Hepatocyte (in vitro differentiated cells): ENCODE measurements around the gene SHPK. TPM values are rescaled to one million over a fixed set of nuclear protein-coding genes. Genes with fewer than 3 reads are reported as not detected.

Source experiments
- DNase-seq: peaks from one replicate; pipeline ENCODE4 v3.0.0-alpha.2; 2016; ENCODE audit warnings: low spot score
- H2AFZ ChIP-seq: fragments of 200-600 bp; sonication (generic); 2 replicates; pipeline ENCODE4 v1.6.0; 2016; ENCODE audit warnings: antibody characterized with exemption, mild to moderate bottlenecking
- H3K27ac ChIP-seq: fragments of 200-600 bp; sonication (generic); 2 replicates; pipeline ENCODE4 v1.5.1; 2016; ENCODE audit warnings: mild to moderate bottlenecking
- H3K27me3 ChIP-seq: fragments of 200-600 bp; sonication (generic); 2 replicates; pipeline ENCODE4 v1.6.1; 2016
- H3K36me3 ChIP-seq: fragments of 200-600 bp; sonication (generic); replicated peaks from 2 replicates; pipeline ENCODE4 v1.5.1; 2016; ENCODE audit warnings: low read depth; ENCODE audit not compliant: insufficient read depth
- H3K4me1 ChIP-seq: fragments of 200-600 bp; sonication (generic); 2 replicates; pipeline ENCODE4 v1.5.1; 2016; ENCODE audit warnings: mild to moderate bottlenecking, moderate library complexity; ENCODE audit not compliant: insufficient read depth
- H3K4me2 ChIP-seq: fragments of 200-600 bp; sonication (generic); 2 replicates; pipeline ENCODE4 v1.6.0; 2016
- H3K4me3 ChIP-seq: fragments of 200-600 bp; sonication (generic); 2 replicates; pipeline ENCODE4 v1.5.1; 2016; ENCODE audit warnings: mild to moderate bottlenecking
- H3K79me2 ChIP-seq: fragments of 200-600 bp; sonication (generic); 2 replicates; pipeline ENCODE4 v1.6.0; 2017; ENCODE audit warnings: mild to moderate bottlenecking
- H3K9me2 ChIP-seq: fragments of 200-600 bp; sonication (generic); replicated peaks from 2 replicates; pipeline ENCODE4 v1.6.0; 2017; ENCODE audit warnings: mild to moderate bottlenecking; ENCODE audit not compliant: insufficient read depth
- H3K9me3 ChIP-seq: fragments of 200-600 bp; sonication (generic); 2 replicates; pipeline ENCODE4 v1.5.1; 2016; ENCODE audit warnings: low read depth, mild to moderate bottlenecking
- H4K20me1 ChIP-seq: fragments of 200-600 bp; sonication (generic); 2 replicates; pipeline ENCODE4 v1.6.0; 2016; ENCODE audit warnings: mild to moderate bottlenecking; ENCODE audit not compliant: insufficient read depth, poor library complexity, severe bottlenecking
- EZH2 ChIP-seq: fragments of 200-600 bp; sonication (generic); IDR thresholded peaks from 2 replicates; pipeline ENCODE4 v1.6.1; 2016; ENCODE audit warnings: antibody characterized with exemption, mild to moderate bottlenecking, borderline replicate concordance
- EZH2phosphoT487 ChIP-seq: fragments of 200-600 bp; sonication (generic); IDR thresholded peaks from one replicate; pipeline ENCODE4 v1.6.1; 2018; ENCODE audit warnings: antibody characterized with exemption, mild to moderate bottlenecking, low read depth, moderate library complexity; ENCODE audit not compliant: unreplicated experiment, severe bottlenecking
- WGBS: methylation state at CpG from one replicate; pipeline ENCODE4 v1.1.6; 2016; ENCODE audit warnings: low lambda C conversion rate; ENCODE audit errors: missing lambda C conversion rate; 5-methylcytosine and 5-hydroxymethylcytosine counted together
- polyA plus RNA-seq: library from polyadenylated mRNA; unstranded; fragments of >200 nt; fragmentation: Nextera tagmentation; extraction: Ambion mirVana; gene quantifications from 2 replicates; pipeline ENCODE4 v1.2.1, GENCODE V29; 2016
- total RNA-seq: library from RNA; depleted of rRNA; stranded (reverse); fragments of >200 nt; gene quantifications from 2 replicates; pipeline ENCODE4 v1.2.3, GENCODE V29; 2014
- TF ChIP-seq, protein P1 (sequence below): fragments of 200-600 bp; sonication (generic); IDR thresholded peaks from 2 replicates; pipeline ENCODE4 v1.5.1; 2016; ENCODE audit warnings: antibody characterized with exemption, mild to moderate bottlenecking; ENCODE audit not compliant: poor library complexity

Gene SHPK
- total and polyA plus RNA-seq, 2 experiments from 2014 or later: 9.1 to 14.1 TPM

DNA sequence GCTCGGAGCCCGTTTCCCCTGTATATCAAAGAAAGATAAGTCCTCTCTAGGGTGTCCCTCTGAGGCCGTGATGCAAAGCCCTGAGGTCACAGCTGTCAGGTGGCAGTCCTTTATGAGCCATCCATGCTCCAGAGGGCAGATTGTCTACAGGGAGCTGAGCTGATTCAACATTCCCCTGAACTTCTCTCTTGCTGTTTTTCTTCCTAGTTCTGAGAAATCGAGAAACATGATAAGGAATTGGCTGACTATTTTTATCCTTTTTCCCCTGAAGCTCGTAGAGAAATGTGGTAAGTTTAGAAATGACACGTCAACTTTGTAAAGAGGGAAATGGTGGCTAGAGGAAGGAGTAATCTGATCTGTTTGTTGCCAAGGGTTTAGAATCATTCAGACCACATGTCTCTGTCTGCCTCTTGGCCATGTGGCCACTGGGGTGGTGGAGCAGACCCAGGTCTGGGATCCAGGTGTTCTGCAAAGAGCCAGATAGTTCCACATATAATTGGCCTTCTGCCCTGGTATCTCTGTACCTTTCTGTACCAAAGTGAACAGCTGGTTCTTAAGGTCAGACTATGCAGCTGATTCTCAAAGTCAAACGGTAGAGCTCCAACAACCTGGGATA, 4.0 kb upstream of the SHPK start:
- H3K27ac ChIP-seq: no peak overlapping the region
- no peaks in the 10 kb centered on the region for H3K4me1 ChIP-seq
- H3K27me3 ChIP-seq: no peaks in the 10 kb centered on the region
- no peaks in the 10 kb centered on the region for H3K9me2 ChIP-seq
- 63% methylated on average over 7 of the region's 7 CpGs for WGBS
- no peak overlapping the region for H2AFZ ChIP-seq
- no peak for DNase-seq
- H3K4me3 ChIP-seq: no peak overlapping the region
- H3K9me3 ChIP-seq: no peaks in the 10 kb centered on the region
- no peaks in the 10 kb centered on the region for H4K20me1 ChIP-seq
- H3K36me3 ChIP-seq: no peaks in the 10 kb centered on the region
- no peak overlapping the region for H3K4me2 ChIP-seq
- TF ChIP-seq, protein P1, sequence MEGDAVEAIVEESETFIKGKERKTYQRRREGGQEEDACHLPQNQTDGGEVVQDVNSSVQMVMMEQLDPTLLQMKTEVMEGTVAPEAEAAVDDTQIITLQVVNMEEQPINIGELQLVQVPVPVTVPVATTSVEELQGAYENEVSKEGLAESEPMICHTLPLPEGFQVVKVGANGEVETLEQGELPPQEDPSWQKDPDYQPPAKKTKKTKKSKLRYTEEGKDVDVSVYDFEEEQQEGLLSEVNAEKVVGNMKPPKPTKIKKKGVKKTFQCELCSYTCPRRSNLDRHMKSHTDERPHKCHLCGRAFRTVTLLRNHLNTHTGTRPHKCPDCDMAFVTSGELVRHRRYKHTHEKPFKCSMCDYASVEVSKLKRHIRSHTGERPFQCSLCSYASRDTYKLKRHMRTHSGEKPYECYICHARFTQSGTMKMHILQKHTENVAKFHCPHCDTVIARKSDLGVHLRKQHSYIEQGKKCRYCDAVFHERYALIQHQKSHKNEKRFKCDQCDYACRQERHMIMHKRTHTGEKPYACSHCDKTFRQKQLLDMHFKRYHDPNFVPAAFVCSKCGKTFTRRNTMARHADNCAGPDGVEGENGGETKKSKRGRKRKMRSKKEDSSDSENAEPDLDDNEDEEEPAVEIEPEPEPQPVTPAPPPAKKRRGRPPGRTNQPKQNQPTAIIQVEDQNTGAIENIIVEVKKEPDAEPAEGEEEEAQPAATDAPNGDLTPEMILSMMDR: no peak
- TF ChIP-seq EZH2phosphoT487: no peak
- H3K79me2 ChIP-seq: peaks cover 7% of the 10 kb centered on the region

DNA sequence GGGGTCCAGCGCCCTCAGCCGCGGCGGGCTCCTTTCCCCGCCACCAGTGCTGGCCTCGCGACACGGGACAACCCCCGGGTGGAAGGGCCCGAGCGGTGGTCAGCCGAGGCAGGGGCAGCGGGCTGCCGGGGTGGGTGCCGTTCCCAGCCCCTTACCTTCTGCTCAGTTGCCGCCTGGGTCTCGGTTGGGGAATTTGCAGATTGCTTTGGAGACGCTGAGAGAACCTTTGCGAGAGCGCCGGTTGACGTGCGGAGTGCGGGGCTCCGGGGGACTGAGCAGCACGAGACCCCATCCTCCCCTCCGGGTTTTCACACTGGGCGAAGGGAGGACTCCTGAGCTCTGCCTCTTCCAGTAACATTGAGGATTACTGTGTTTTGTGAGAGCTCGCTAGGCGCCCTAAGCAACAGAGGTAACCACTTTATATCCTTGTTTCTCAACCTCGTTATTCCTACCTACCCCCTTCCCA, 891 bp upstream of the SHPK start:
- TF ChIP-seq EZH2phosphoT487: no peak
- TF ChIP-seq EZH2: no peak
- TF ChIP-seq, protein P1: no peak

DNA sequence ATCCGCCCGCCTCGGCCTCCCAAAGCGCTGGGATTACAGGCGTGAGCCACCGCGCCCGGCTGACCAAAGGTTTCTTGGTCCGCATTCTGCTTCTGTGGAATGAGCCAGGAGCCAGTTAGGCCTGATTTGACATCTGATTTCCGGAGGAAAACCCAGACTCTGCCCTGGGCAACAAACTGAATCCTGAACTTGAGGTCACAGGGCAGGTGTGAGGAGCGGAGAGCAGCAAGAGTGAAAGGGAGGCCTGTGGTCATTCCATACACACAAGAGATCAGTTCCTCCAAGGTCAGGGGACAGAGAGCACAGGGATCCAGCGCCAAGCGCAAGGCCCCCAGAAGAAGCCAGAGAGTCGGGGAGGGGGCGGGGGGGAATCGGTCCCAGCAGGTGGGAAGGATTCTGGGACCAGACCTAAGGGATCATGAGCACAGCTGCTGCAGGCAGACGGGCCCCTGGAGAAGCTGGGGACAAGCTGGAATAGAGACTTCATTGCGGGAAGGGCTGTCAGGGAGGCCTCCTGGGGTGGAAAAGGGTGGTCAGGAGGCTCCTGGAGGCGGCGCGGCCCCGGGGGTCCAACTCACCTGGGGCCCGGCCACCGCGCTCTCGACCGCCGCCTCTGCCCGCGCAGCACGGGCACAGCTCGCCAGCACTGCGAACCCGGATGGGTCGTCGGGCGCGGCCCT, 436 bp downstream of the SHPK start:
- DNase-seq: peak; percentile 67
- Histone ChIP-seq H3K27me3 (no peaks in the 10 kb centered on the region), H3K36me3 (no peaks in the 10 kb centered on the region), H3K4me2 (peak overlapping the region; percentile 88), H3K9me3 (no peaks in the 10 kb centered on the region), H2AFZ (peak overlapping the region; percentile 2), H3K9me2 (no peaks in the 10 kb centered on the region), H3K4me3 (peak overlapping the region; percentile 26), H3K79me2 (peaks cover 40% of the 10 kb centered on the region), H4K20me1 (peaks cover 4% of the 10 kb centered on the region), H3K4me1 (peaks cover 6% of the 10 kb centered on the region), H3K27ac (peak overlapping the region; percentile 64)
- no peak for TF ChIP-seq EZH2
- TF ChIP-seq EZH2phosphoT487: no peak
- TF ChIP-seq, protein P1: no peak
- WGBS: 29% methylated on average over 20 of the region's 38 CpGs

More for the DNA sequence above, 891 bp upstream of the SHPK start:
- H3K36me3 ChIP-seq: no peaks in the 10 kb centered on the region
- peak overlapping the region; percentile 5 for H2AFZ ChIP-seq
- H3K9me2 ChIP-seq: no peaks in the 10 kb centered on the region
- under 1% methylated on average over 31 of the region's 31 CpGs for WGBS
- H3K4me3 ChIP-seq: peak overlapping the region; percentile 9
- no peaks in the 10 kb centered on the region for H3K27me3 ChIP-seq
- H3K9me3 ChIP-seq: no peaks in the 10 kb centered on the region
- H3K4me1 ChIP-seq: peaks cover 6% of the 10 kb centered on the region
- H3K27ac ChIP-seq: peak overlapping the region; percentile 94
- H3K79me2 ChIP-seq: peaks cover 32% of the 10 kb centered on the region
- peak overlapping the region; percentile 88 for H3K4me2 ChIP-seq
- DNase-seq: no peak
- no peaks in the 10 kb centered on the region for H4K20me1 ChIP-seq
